Naive thymus-derived CD8-positive, alpha-beta T cell (primary cell): ENCODE measurements around the gene COG8. TPM values are rescaled to one million over a fixed set of nuclear protein-coding genes. Genes with fewer than 3 reads are reported as not detected.

Experiments
- ATAC-seq, 2 donors: fragments of 150-1000 bp; cut with Tn5 transposase in 1 of 2; sonication (Bioruptor Pico), chemical (Tn5 transposase) in 1 of 2; 1 replicate in 1 of 2; 2 replicates in 1 of 2; pipeline ENCODE4 v1.10.0; 2021; ENCODE audit warnings: mild to moderate bottlenecking in 2 of 2, moderate library complexity in 2 of 2
- POLR2A ChIA-PET: fragments of 350-600 bp; sonication (Branson Sonifier 250); formaldehyde crosslinking; loops from one replicate; lab custom pipeline; 2021; ENCODE audit warnings: antibody characterized with exemption; lab: Charles Lee
- DNase-seq, 10 donors: peaks; one replicate each; pipeline versions ENCODE4 v3.0.0 to v3.0.0-alpha.2; 2020 to 2022
- H3K27ac Mint-ChIP-seq, 10 donors: one replicate each; pipeline ENCODE4 v1.8.0; 2020 to 2022; ENCODE audit warnings: mild to moderate bottlenecking in 10 of 10, mixed read lengths in 10 of 10, moderate library complexity in 4 of 10, inconsistent platforms in 1 of 10
- H3K27me3 Mint-ChIP-seq, 5 donors: one replicate each; pipeline ENCODE4 v1.8.0; 2021 to 2022; ENCODE audit warnings: mixed read lengths in 5 of 5
- H3K36me3 Mint-ChIP-seq, 3 donors: one replicate each; pipeline ENCODE4 v1.8.0; 2020 to 2022; ENCODE audit warnings: mixed read lengths in 3 of 3, mild to moderate bottlenecking in 2 of 3, inconsistent platforms in 1 of 3
- H3K4me1 Mint-ChIP-seq, 4 donors: one replicate each; pipeline ENCODE4 v1.8.0; 2021 to 2022; ENCODE audit warnings: mixed read lengths in 4 of 4
- H3K4me3 Mint-ChIP-seq, 10 donors: one replicate each; pipeline ENCODE4 v1.8.0; 2020 to 2022; ENCODE audit warnings: mild to moderate bottlenecking in 10 of 10, mixed read lengths in 10 of 10, moderate library complexity in 6 of 10, inconsistent platforms in 1 of 10
- H3K9me3 Mint-ChIP-seq, 9 donors: one replicate each; pipeline ENCODE4 v1.8.0; 2020 to 2022; ENCODE audit warnings: mixed read lengths in 9 of 9, mild to moderate bottlenecking in 3 of 9, inconsistent platforms in 1 of 9, moderate library complexity in 1 of 9
- polyA plus RNA-seq, 3 donors: library from polyadenylated mRNA; unstranded; fragments of 300-500 nt; fragmentation: Illumina TruSeq; gene quantifications; one replicate each; pipeline ENCODE4 v1.2.3, GENCODE V29; 2021
- total RNA-seq, 8 experiments: library from RNA in 2 of 8; stranded (reverse) in 2 of 8; gene quantifications; one replicate each; pipeline ENCODE4 v1.2.3 and lab custom pipeline; 2021 to 2026

The COG8 gene
- 10 to 100 TPM; 62.0 to 65.5 TPM for total RNA-seq
- 10 to 100 TPM; 33.6 to 42.0 (median 39.6) TPM for polyA plus RNA-seq
- total RNA-seq (lab: John Stamatoyannopoulos, UW), result 20.5 to 39.2 (median 31.7) reads per million in 6 experiments

GRCh38 chr16:69339289-69340094 lies at the start of gene COG8, which contains the start of gene NIP7:
COG8 (minus strand) TSS chr16:69339564; CDS start chr16:69339552, 12 bp downstream.
NIP7 (plus strand) TSS chr16:69339772; CDS start chr16:69339830, 58 bp downstream.
- Mint-ChIP-seq H3K27me3 (no peaks in the 10 kb centered on the region), H3K27ac (peak within 1 kb of the TSS; percentile 98 to 100 (median 99)), H3K36me3 (peaks cover 4 to 51% (median 10%) of the 10 kb centered on the region in 3 donors), H3K9me3 (no peaks in the 10 kb centered on the region), H3K4me3 (peak within 1 kb of the TSS; percentile 98 to 100 (median 100)), H3K4me1 (peaks cover 19 to 65% (median 53%) of the 10 kb centered on the region in 4 donors)
- POLR2A ChIA-PET, result interaction anchor here (0.9 to 3.4 kb wide), 3 partner anchors 9 to 28 kb away, joined by 3 to 47 read pairs (median 17); partner anchors contain the start of genes PDF and VPS4A
- ATAC-seq, result peak; percentile 84 to 89
- peak; percentile 73 to 95 (median 90) for DNase-seq

GRCh38 chr16:69386596-69386995 lies 47.2 kb upstream of the COG8 start:
- POLR2A ChIA-PET, result interaction anchor here (0.7 to 1.5 kb wide), 8 partner anchors 10 to 368 kb away, joined by 3 to 4 read pairs (median 3); partner anchors contain the start of genes CYB5B and NOB1
- Mint-ChIP-seq H3K36me3 (peaks cover 0 to 26% (median 8%) of the 10 kb centered on the region in 3 donors), H3K9me3 (no peaks in the 10 kb centered on the region), H3K4me3 (peak overlapping the region in 9 of 10 donors; percentile 87 to 96 (median 93)), H3K27ac (peak overlapping the region in 9 of 10 donors; percentile 90 to 97 (median 95)), H3K27me3 (no peaks in the 10 kb centered on the region), H3K4me1 (peaks cover 12 to 36% (median 30%) of the 10 kb centered on the region in 4 donors)
- no peak for ATAC-seq
- no peak for DNase-seq

GRCh38 chr16:69384974-69385373 lies 45.6 kb upstream of the COG8 start:
- Mint-ChIP-seq H3K4me3 (peak overlapping the region; percentile 71 to 98 (median 90)), H3K9me3 (no peaks in the 10 kb centered on the region), H3K4me1 (peaks cover 12 to 38% (median 34%) of the 10 kb centered on the region in 4 donors), H3K36me3 (peaks cover 0 to 42% (median 8%) of the 10 kb centered on the region in 3 donors), H3K27me3 (no peaks in the 10 kb centered on the region), H3K27ac (peak overlapping the region; percentile 92 to 99 (median 95))
- POLR2A ChIA-PET, result interaction anchor here (1.4 to 1.5 kb wide), 2 partner anchors 12 kb away, joined by 3 to 5 read pairs; no protein-coding TSS in a partner anchor
- ATAC-seq, result no peak
- peak in 1 of 10 donors; percentile 6 for DNase-seq

- Mint-ChIP-seq H3K4me1 (peaks cover 14 to 46% (median 45%) of the 10 kb centered on the region in 4 donors), H3K27me3 (no peaks in the 10 kb centered on the region), H3K36me3 (peaks cover 0 to 64% (median 14%) of the 10 kb centered on the region in 3 donors), H3K9me3 (no peaks in the 10 kb centered on the region), H3K4me3 (peak overlapping the region in 3 of 10 donors; percentile 3 to 44 (median 12)), H3K27ac (peak overlapping the region in 5 of 10 donors; percentile 5 to 56 (median 45))
- POLR2A ChIA-PET, result interaction anchor here (0.6 kb wide), 1 partner anchor 261 kb away, joined by 4 read pairs; no protein-coding TSS in a partner anchor
- no peak for ATAC-seq
- DNase-seq, result no peak
Observed at GRCh38 chr16:69382421-69382820, 43.1 kb upstream of the COG8 start.

GRCh38 chr16:69381231-69381630 lies 41.9 kb upstream of the COG8 start:
- peak overlapping the region in 2 of 10 donors; percentile 48 to 49 for H3K27ac Mint-ChIP-seq
- no peak for DNase-seq
- H3K9me3 Mint-ChIP-seq, result no peaks in the 10 kb centered on the region
- no peak overlapping the region for H3K4me3 Mint-ChIP-seq
- ATAC-seq, result no peak
- H3K27me3 Mint-ChIP-seq, result no peaks in the 10 kb centered on the region
- POLR2A ChIA-PET, result no interaction called here
- H3K36me3 Mint-ChIP-seq, result peaks cover 0 to 73% (median 14%) of the 10 kb centered on the region in 3 donors
- H3K4me1 Mint-ChIP-seq, result peaks cover 14 to 46% (median 45%) of the 10 kb centered on the region in 4 donors

- peak overlapping the region in 7 of 10 donors; percentile 11 to 83 (median 61) for H3K27ac Mint-ChIP-seq
Observed at GRCh38 chr16:69378760-69379159, 39.4 kb upstream of the COG8 start.

GRCh38 chr16:69378036-69378435 lies 38.7 kb upstream of the COG8 start:
- no peaks in the 10 kb centered on the region for H3K9me3 Mint-ChIP-seq
- no peak overlapping the region for H3K4me3 Mint-ChIP-seq
- DNase-seq, result no peak
- H3K36me3 Mint-ChIP-seq, result peaks cover 0 to 73% (median 12%) of the 10 kb centered on the region in 3 donors
- H3K27me3 Mint-ChIP-seq, result no peaks in the 10 kb centered on the region
- H3K27ac Mint-ChIP-seq, result peak overlapping the region in 7 of 10 donors; percentile 3 to 93 (median 30)
- no peak for ATAC-seq
- H3K4me1 Mint-ChIP-seq, result peaks cover 4 to 30% (median 28%) of the 10 kb centered on the region in 4 donors
- POLR2A ChIA-PET, result interaction anchor here (0.6 kb wide), 2 partner anchors 36 to 44 kb away, joined by 3 read pairs; no protein-coding TSS in a partner anchor

More at GRCh38 chr16:69378760-69379159, 39.4 kb upstream of the COG8 start:
- no peak for DNase-seq
- no peaks in the 10 kb centered on the region for H3K27me3 Mint-ChIP-seq
- peaks cover 0 to 73% (median 12%) of the 10 kb centered on the region in 3 donors for H3K36me3 Mint-ChIP-seq
- POLR2A ChIA-PET, result interaction anchor here (0.6 kb wide), 2 partner anchors 37 to 45 kb away, joined by 3 read pairs; no protein-coding TSS in a partner anchor
- no peaks in the 10 kb centered on the region for H3K9me3 Mint-ChIP-seq
- no peak for ATAC-seq
- H3K4me3 Mint-ChIP-seq, result no peak overlapping the region
- H3K4me1 Mint-ChIP-seq, result peaks cover 6 to 32% (median 28%) of the 10 kb centered on the region in 4 donors

- Mint-ChIP-seq H3K27me3 (no peaks in the 10 kb centered on the region), H3K4me3 (no peak overlapping the region), H3K36me3 (peaks cover 0 to 73% (median 6%) of the 10 kb centered on the region in 3 donors), H3K9me3 (no peaks in the 10 kb centered on the region), H3K4me1 (peaks cover 3 to 29% (median 23%) of the 10 kb centered on the region in 4 donors), H3K27ac (peak overlapping the region in 1 of 10 donors; percentile 73)
- ATAC-seq (no peak), DNase-seq (no peak)
- POLR2A ChIA-PET, result no interaction called here
Observed at GRCh38 chr16:69376393-69377059, 37.2 kb upstream of the COG8 start.

- Mint-ChIP-seq H3K4me1 (peaks cover 9 to 25% (median 18%) of the 10 kb centered on the region in 4 donors), H3K27me3 (no peaks in the 10 kb centered on the region), H3K36me3 (peaks cover 0 to 75% (median 10%) of the 10 kb centered on the region in 3 donors), H3K27ac (peak overlapping the region in 4 of 10 donors; percentile 23 to 60 (median 38)), H3K4me3 (no peak overlapping the region), H3K9me3 (no peaks in the 10 kb centered on the region)
- POLR2A ChIA-PET, result interaction anchor here (0.8 kb wide), 1 partner anchor 12 kb away, joined by 5 read pairs; no protein-coding TSS in a partner anchor
- DNase-seq (no peak), ATAC-seq (no peak)
Observed at GRCh38 chr16:69373019-69373418, 33.7 kb upstream of the COG8 start.

- Mint-ChIP-seq H3K36me3 (peaks cover 0 to 79% (median 15%) of the 10 kb centered on the region in 3 donors), H3K27me3 (no peaks in the 10 kb centered on the region), H3K4me1 (peaks cover 10 to 25% (median 18%) of the 10 kb centered on the region in 4 donors), H3K4me3 (no peak overlapping the region), H3K9me3 (no peaks in the 10 kb centered on the region), H3K27ac (peak overlapping the region in 4 of 10 donors; percentile 4 to 52 (median 30))
- no peak for ATAC-seq
- POLR2A ChIA-PET, result interaction anchor here (0.7 kb wide), 2 partner anchors 38 to 240 kb away, joined by 3 to 7 read pairs; no protein-coding TSS in a partner anchor
- DNase-seq, result no peak
Observed at GRCh38 chr16:69371564-69371963, 32.2 kb upstream of the COG8 start.

- POLR2A ChIA-PET, result no interaction called here
- peaks cover 13 to 25% (median 18%) of the 10 kb centered on the region in 4 donors for H3K4me1 Mint-ChIP-seq
- H3K4me3 Mint-ChIP-seq, result no peak overlapping the region
- DNase-seq (no peak), ATAC-seq (no peak)
- no peaks in the 10 kb centered on the region for H3K9me3 Mint-ChIP-seq
- H3K27ac Mint-ChIP-seq, result no peak overlapping the region
- peaks cover 0 to 95% (median 18%) of the 10 kb centered on the region in 3 donors for H3K36me3 Mint-ChIP-seq
- H3K27me3 Mint-ChIP-seq, result no peaks in the 10 kb centered on the region
Observed at GRCh38 chr16:69368866-69369265, 29.5 kb upstream of the COG8 start.
